ENCODE data around the gene KRTAP26-1. TPM values are rescaled to one million over a fixed set of nuclear protein-coding genes. Genes with fewer than 3 reads are reported as not detected.

Gene KRTAP26-1
- not detected for polyA plus RNA-seq (ENCODE audit: insufficient read length in 4 of 4)

- no peak for DNase-seq (ENCODE audit: low read depth in 4 of 4, low spot score in 2 of 4)
Observed at GRCh38 chr21:30320215-30320614, at the start of gene KRTAP26-1. Gene KRTAP26-1 (minus strand): TSS chr21:30320315. CDS start chr21:30320035, 280 bp downstream.

GRCh38 chr21:30355906-30356305 lies 35.8 kb upstream of the KRTAP26-1 start:
- no peak for DNase-seq (ENCODE audit: low read depth in 4 of 4, low spot score in 2 of 4)

- no peak for DNase-seq (ENCODE audit: low read depth in 4 of 4, low spot score in 2 of 4)
Observed at GRCh38 chr21:30354308-30355005, 34.3 kb upstream of the KRTAP26-1 start.

- DNase-seq (ENCODE audit: low read depth in 4 of 4, low spot score in 2 of 4), result no peak
Observed at GRCh38 chr21:30351534-30351933, 31.4 kb upstream of the KRTAP26-1 start.

- DNase-seq (ENCODE audit: low read depth in 4 of 4, low spot score in 2 of 4), result no peak
Observed at GRCh38 chr21:30349572-30349971, 29.5 kb upstream of the KRTAP26-1 start.

GRCh38 chr21:30348506-30348905 lies 28.4 kb upstream of the KRTAP26-1 start, which contains the start of gene KRTAP23-1:
Gene KRTAP23-1 (minus strand): TSS chr21:30348606. CDS start chr21:30348606, 0 bp downstream.
- DNase-seq (ENCODE audit: low read depth in 4 of 4, low spot score in 2 of 4), result no peak

GRCh38 chr21:30345014-30345413 lies 24.9 kb upstream of the KRTAP26-1 start:
- no peak for DNase-seq (ENCODE audit: low read depth in 4 of 4, low spot score in 2 of 4)

- peak in 3 of 4 donors; percentile 8 to 28 (median 16) for DNase-seq (ENCODE audit: low read depth in 4 of 4, low spot score in 2 of 4)
Observed at GRCh38 chr21:30340714-30341573, 20.8 kb upstream of the KRTAP26-1 start.

- no peak for DNase-seq (ENCODE audit: low read depth in 4 of 4, low spot score in 2 of 4)
Observed at GRCh38 chr21:30338717-30339116, 18.6 kb upstream of the KRTAP26-1 start.

GRCh38 chr21:30337772-30338171 lies 17.7 kb upstream of the KRTAP26-1 start:
- DNase-seq (ENCODE audit: low read depth in 4 of 4, low spot score in 2 of 4), result no peak

- no peak for DNase-seq (ENCODE audit: low read depth in 4 of 4, low spot score in 2 of 4)
Observed at GRCh38 chr21:30337276-30337744, 17.2 kb upstream of the KRTAP26-1 start, which contains the start of gene KRTAP27-1. Gene KRTAP27-1 (minus strand): TSS chr21:30337694. CDS start chr21:30337668, 26 bp downstream.

GRCh38 chr21:30336596-30336995 lies 16.5 kb upstream of the KRTAP26-1 start:
- no peak for DNase-seq (ENCODE audit: low read depth in 4 of 4, low spot score in 2 of 4)

- no peak for DNase-seq (ENCODE audit: low read depth in 4 of 4, low spot score in 2 of 4)
Observed at GRCh38 chr21:30333736-30334135, 13.6 kb upstream of the KRTAP26-1 start.

- no peak for DNase-seq (ENCODE audit: low read depth in 4 of 4, low spot score in 2 of 4)
Observed at GRCh38 chr21:30332681-30333080, 12.6 kb upstream of the KRTAP26-1 start.

GRCh38 chr21:30329203-30329875 lies 9.2 kb upstream of the KRTAP26-1 start:
- no peak for DNase-seq (ENCODE audit: low read depth in 4 of 4, low spot score in 2 of 4)

GRCh38 chr21:30326390-30326789 lies 6.3 kb upstream of the KRTAP26-1 start:
- no peak for DNase-seq (ENCODE audit: low read depth in 4 of 4, low spot score in 2 of 4)

GRCh38 chr21:30315701-30316100 lies 4.4 kb downstream of the KRTAP26-1 start:
- DNase-seq (ENCODE audit: low read depth in 4 of 4, low spot score in 2 of 4), result no peak

GRCh38 chr21:30306884-30307283 lies 13.2 kb downstream of the KRTAP26-1 start:
- no peak for DNase-seq (ENCODE audit: low read depth in 4 of 4, low spot score in 2 of 4)

GRCh38 chr21:30305136-30305535 lies 15.0 kb downstream of the KRTAP26-1 start:
- no peak for DNase-seq (ENCODE audit: low read depth in 4 of 4, low spot score in 2 of 4)

- DNase-seq (ENCODE audit: low read depth in 4 of 4, low spot score in 2 of 4), result no peak
Observed at GRCh38 chr21:30289215-30289614, 30.9 kb downstream of the KRTAP26-1 start, which contains the start of gene KRTAP25-1. Gene KRTAP25-1 (minus strand): TSS chr21:30289514. CDS start chr21:30289490, 24 bp downstream.

GRCh38 chr21:30282850-30283249 lies 37.3 kb downstream of the KRTAP26-1 start, which contains the start of gene KRTAP24-1:
Gene KRTAP24-1 (minus strand): TSS chr21:30282950. CDS start chr21:30282932, 18 bp downstream.
- DNase-seq (ENCODE audit: low read depth in 4 of 4, low spot score in 2 of 4), result no peak
